Gastrocnemius medialis (tissue), 4 donors: ENCODE measurements around the gene RAB3D.

Source experiments
- POLR2A ChIP-seq, 2 donors: fragments of 450-650 bp; IDR thresholded peaks; one replicate each; pipeline ENCODE4 v1.6.1; 2017; ENCODE audit warnings: antibody characterized with exemption in 2 of 2, mild to moderate bottlenecking in 2 of 2, moderate library complexity in 2 of 2
- TF ChIP-seq, protein P1 (sequence below), 5 experiments: fragments of 450-650 bp in 3 of 5; fragments of 200-600 bp in 2 of 5; sonication (generic) in 2 of 5; IDR thresholded peaks in 4 of 5; conservative IDR thresholded peaks in 1 of 5; 1 replicate in 4 of 5; 2 replicates in 1 of 5; pipeline ENCODE4 v1.5.1; 2016 to 2019; ENCODE audit warnings: antibody characterized with exemption in 5 of 5, mild to moderate bottlenecking in 3 of 5, moderate library complexity in 3 of 5

DNA sequence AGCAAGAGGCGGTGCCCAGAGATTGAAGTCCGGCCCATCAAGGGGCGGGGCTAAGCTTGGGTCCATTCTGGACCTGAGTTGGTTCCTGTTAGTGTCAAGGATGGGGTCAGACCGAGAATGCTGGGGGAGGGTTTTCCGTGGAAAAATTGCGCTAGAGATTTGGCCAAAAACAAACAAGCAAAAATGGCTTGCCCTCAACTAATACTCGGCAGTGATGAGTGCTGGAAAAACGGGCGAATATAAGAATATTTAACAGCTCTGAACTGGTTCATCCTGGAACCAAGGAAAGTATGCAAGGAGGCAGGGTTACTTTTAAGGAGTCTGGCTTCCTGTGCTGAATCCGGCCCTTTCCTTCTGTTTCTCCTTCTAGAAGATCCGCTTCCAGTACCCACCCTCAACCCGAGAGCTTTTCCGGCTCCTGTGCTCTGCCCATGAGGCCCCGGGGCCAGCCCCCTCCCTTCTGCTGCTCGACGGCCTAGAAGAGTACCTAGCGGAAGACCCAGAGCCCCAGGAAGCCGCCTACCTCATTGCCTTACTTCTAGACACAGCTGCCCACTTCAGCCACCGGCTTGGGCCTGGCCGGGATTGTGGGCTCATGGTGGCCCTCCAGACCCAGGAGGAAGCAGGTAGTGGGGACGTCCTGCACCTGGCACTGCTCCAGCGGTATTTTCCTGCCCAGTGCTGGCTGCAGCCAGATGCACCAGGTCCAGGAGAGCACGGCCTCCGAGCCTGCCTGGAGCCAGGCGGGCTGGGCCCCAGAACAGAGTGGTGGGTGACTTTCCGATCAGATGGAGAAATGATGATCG, 35.9 kb upstream of the RAB3D start:
- TF ChIP-seq, protein P1, sequence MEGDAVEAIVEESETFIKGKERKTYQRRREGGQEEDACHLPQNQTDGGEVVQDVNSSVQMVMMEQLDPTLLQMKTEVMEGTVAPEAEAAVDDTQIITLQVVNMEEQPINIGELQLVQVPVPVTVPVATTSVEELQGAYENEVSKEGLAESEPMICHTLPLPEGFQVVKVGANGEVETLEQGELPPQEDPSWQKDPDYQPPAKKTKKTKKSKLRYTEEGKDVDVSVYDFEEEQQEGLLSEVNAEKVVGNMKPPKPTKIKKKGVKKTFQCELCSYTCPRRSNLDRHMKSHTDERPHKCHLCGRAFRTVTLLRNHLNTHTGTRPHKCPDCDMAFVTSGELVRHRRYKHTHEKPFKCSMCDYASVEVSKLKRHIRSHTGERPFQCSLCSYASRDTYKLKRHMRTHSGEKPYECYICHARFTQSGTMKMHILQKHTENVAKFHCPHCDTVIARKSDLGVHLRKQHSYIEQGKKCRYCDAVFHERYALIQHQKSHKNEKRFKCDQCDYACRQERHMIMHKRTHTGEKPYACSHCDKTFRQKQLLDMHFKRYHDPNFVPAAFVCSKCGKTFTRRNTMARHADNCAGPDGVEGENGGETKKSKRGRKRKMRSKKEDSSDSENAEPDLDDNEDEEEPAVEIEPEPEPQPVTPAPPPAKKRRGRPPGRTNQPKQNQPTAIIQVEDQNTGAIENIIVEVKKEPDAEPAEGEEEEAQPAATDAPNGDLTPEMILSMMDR (IDR thresholded peaks at IDR 0.05 in 4 of 5, conservative IDR thresholded peaks at IDR 0.05 in 1 of 5), result no peak
- TF ChIP-seq POLR2A (IDR thresholded peaks at IDR 0.05), result peak; percentile 42 to 68
